MM.1S (cell line): Measurements from ENCODE around the gene RERE.

Experiments used
- DNase-seq: peaks from one replicate; pipeline ENCODE4 v3.0.0-alpha.2; 2015
- H2AFZ ChIP-seq: fragments of 300-600 bp; sonication (generic); 2 replicates; pipeline ENCODE4 v1.6.0; 2016; ENCODE audit warnings: antibody characterized with exemption, low read length
- H3F3A ChIP-seq: fragments of 300-600 bp; sonication (generic); 2 replicates; pipeline ENCODE4 v1.6.1; 2016; ENCODE audit warnings: mild to moderate bottlenecking, antibody characterized with exemption, low read length, moderate library complexity, mixed read lengths; ENCODE audit not compliant: insufficient read depth
- H3K27ac ChIP-seq: fragments of 300-600 bp; sonication (generic); 2 replicates; pipeline ENCODE4 v1.5.1; 2016; ENCODE audit warnings: mild to moderate bottlenecking, low read length
- H3K27me3 ChIP-seq: fragments of 300-600 bp; sonication (generic); replicated peaks from 2 replicates; pipeline ENCODE4 v1.6.0; 2016; ENCODE audit warnings: low read length; ENCODE audit not compliant: insufficient read depth
- H3K36me3 ChIP-seq: fragments of 300-600 bp; sonication (generic); replicated peaks from 2 replicates; pipeline ENCODE4 v1.6.1; 2016; ENCODE audit warnings: mild to moderate bottlenecking, low read length, mixed read lengths; ENCODE audit not compliant: insufficient read depth
- H3K4me1 ChIP-seq: fragments of 300-600 bp; sonication (generic); 2 replicates; pipeline ENCODE4 v1.6.1; 2016; ENCODE audit warnings: low read length, mixed read lengths
- H3K4me2 ChIP-seq: fragments of 300-600 bp; sonication (generic); 2 replicates; pipeline ENCODE4 v1.6.0; 2016; ENCODE audit warnings: low read depth, low read length
- H3K4me3 ChIP-seq: fragments of 300-600 bp; sonication (generic); 2 replicates; pipeline ENCODE4 v1.5.1; 2016; ENCODE audit warnings: low read length, mixed read lengths
- H3K79me2 ChIP-seq: fragments of 300-600 bp; sonication (generic); 2 replicates; pipeline ENCODE4 v1.6.1; 2016; ENCODE audit warnings: mixed run types, low read length, mixed read lengths
- H3K9ac ChIP-seq: fragments of 300-600 bp; sonication (generic); 2 replicates; pipeline ENCODE4 v1.6.1; 2016; ENCODE audit warnings: low read length, mixed read lengths
- H3K9me2 ChIP-seq: fragments of 300-600 bp; sonication (generic); replicated peaks from 2 replicates; pipeline ENCODE4 v1.6.1; 2016; ENCODE audit warnings: mild to moderate bottlenecking, low read length, mixed read lengths; ENCODE audit not compliant: insufficient read depth
- H3K9me3 ChIP-seq: fragments of 300-600 bp; sonication (generic); replicated peaks from 2 replicates; pipeline ENCODE4 v1.6.1; 2016; ENCODE audit warnings: mild to moderate bottlenecking, low read length, mixed read lengths; ENCODE audit not compliant: insufficient read depth
- H4K20me1 ChIP-seq: fragments of 300-600 bp; sonication (generic); 2 replicates; pipeline ENCODE4 v1.6.1; 2016; ENCODE audit warnings: mild to moderate bottlenecking, low read length, moderate library complexity, mixed read lengths; ENCODE audit not compliant: insufficient read depth
- CTCF ChIP-seq: fragments of 300-600 bp; sonication (generic); IDR thresholded peaks from 2 replicates; pipeline ENCODE4 v1.5.1; 2016; ENCODE audit warnings: antibody characterized with exemption, low read length, mixed read lengths
- EZH2 ChIP-seq: fragments of 300-600 bp; sonication (generic); optimal IDR thresholded peaks from 2 replicates; pipeline ENCODE3; 2017; ENCODE audit warnings: low read depth, mild to moderate bottlenecking, antibody characterized with exemption, low read length, mixed read lengths
- EZH2phosphoT487 ChIP-seq: fragments of 300-600 bp; sonication (generic); IDR thresholded peaks from 2 replicates; pipeline ENCODE4 v1.6.1; 2018; ENCODE audit warnings: antibody characterized with exemption, low read length

The RERE gene

GRCh38 chr1:8315573-8316475, 501.6 kb downstream of the RERE start:
- TF ChIP-seq EZH2phosphoT487 (no peak), CTCF (no peak)
- H3K4me2 ChIP-seq, result no peak overlapping the region
- no peak for DNase-seq
- H3K36me3 ChIP-seq, result no peaks in the 10 kb centered on the region
- H3K9me3 ChIP-seq, result no peaks in the 10 kb centered on the region
- no peak overlapping the region for H3K4me3 ChIP-seq
- H4K20me1 ChIP-seq, result no peaks in the 10 kb centered on the region
- no peaks in the 10 kb centered on the region for H3K9me2 ChIP-seq
- no peaks in the 10 kb centered on the region for H3K4me1 ChIP-seq
- no peaks in the 10 kb centered on the region for H3F3A ChIP-seq
- H3K9ac ChIP-seq, result no peak overlapping the region
- H3K27ac ChIP-seq, result no peak overlapping the region
- peaks cover 77% of the 10 kb centered on the region for H3K27me3 ChIP-seq
- H2AFZ ChIP-seq, result no peak overlapping the region
- H3K79me2 ChIP-seq, result no peaks in the 10 kb centered on the region

- peaks cover 70% of the 10 kb centered on the region for H3K27me3 ChIP-seq
- H3K4me3 ChIP-seq, result no peak overlapping the region
- H3K36me3 ChIP-seq, result no peaks in the 10 kb centered on the region
- no peak overlapping the region for H3K9ac ChIP-seq
- no peak overlapping the region for H3K27ac ChIP-seq
- no peaks in the 10 kb centered on the region for H4K20me1 ChIP-seq
- H3K79me2 ChIP-seq, result no peaks in the 10 kb centered on the region
- no peaks in the 10 kb centered on the region for H3F3A ChIP-seq
- H2AFZ ChIP-seq, result no peak overlapping the region
- no peaks in the 10 kb centered on the region for H3K9me2 ChIP-seq
- DNase-seq, result no peak
- no peaks in the 10 kb centered on the region for H3K4me1 ChIP-seq
- TF ChIP-seq EZH2, result no peak
- TF ChIP-seq CTCF, result peak; percentile 59
- TF ChIP-seq EZH2phosphoT487, result no peak
- no peak overlapping the region for H3K4me2 ChIP-seq
- H3K9me3 ChIP-seq, result no peaks in the 10 kb centered on the region
Measured at GRCh38 chr1:8314346-8315280, 502.8 kb downstream of the RERE start.

GRCh38 chr1:8313231-8313630, 504.2 kb downstream of the RERE start:
- no peak for TF ChIP-seq EZH2
- no peak for TF ChIP-seq CTCF
- TF ChIP-seq EZH2phosphoT487, result no peak
- Histone ChIP-seq H3K27ac (no peak overlapping the region), H3K36me3 (no peaks in the 10 kb centered on the region), H3K27me3 (peaks cover 57% of the 10 kb centered on the region), H2AFZ (no peak overlapping the region), H3K79me2 (no peaks in the 10 kb centered on the region), H3K9me3 (no peaks in the 10 kb centered on the region), H3F3A (no peaks in the 10 kb centered on the region), H3K9me2 (no peaks in the 10 kb centered on the region), H3K4me2 (no peak overlapping the region), H4K20me1 (no peaks in the 10 kb centered on the region), H3K9ac (no peak overlapping the region), H3K4me3 (no peak overlapping the region), H3K4me1 (no peaks in the 10 kb centered on the region)
- DNase-seq, result no peak
